Endothelial cell of umbilical vein (primary cell): Measurements from ENCODE around the gene SAMD9L.
"Not testable (repeated sequence)": the region's sequence is repeated elsewhere in the genome, so short reads cannot be mapped to it uniquely, and the experiment has no call there.

ENCODE experiments used
- CTCF ChIP-seq, 2 donors: IDR thresholded peaks; 1 replicate in 1 of 2; 2 replicates in 1 of 2; pipeline ENCODE4 v1.5.1; 2011; ENCODE audit warnings: low read length in 2 of 2, mild to moderate bottlenecking in 2 of 2, moderate library complexity in 2 of 2, control low read depth in 1 of 2, inconsistent platforms in 1 of 2, low read depth in 1 of 2; ENCODE audit not compliant: insufficient read depth in 1 of 2; ENCODE audit errors: extremely low read depth in 1 of 2
- EZH2 ChIP-seq: IDR thresholded peaks from 2 replicates; pipeline ENCODE4 v1.6.1; 2012; ENCODE audit warnings: borderline replicate concordance, low read depth, mild to moderate bottlenecking, moderate library complexity, low read length, inconsistent platforms; ENCODE audit not compliant: severe bottlenecking
- MYC ChIP-seq: IDR thresholded peaks from one replicate; pipeline ENCODE4 v1.6.1; 2011; ENCODE audit warnings: mild to moderate bottlenecking, low read depth, low read length
- POLR2A ChIP-seq: IDR thresholded peaks from 2 replicates; pipeline ENCODE4 v1.6.1; 2012; ENCODE audit warnings: low read depth, mild to moderate bottlenecking, control low read depth, low read length

- not testable (repeated sequence) for TF ChIP-seq CTCF (IDR thresholded peaks at IDR 0.05; ENCODE audit: extremely low read depth in 1 of 2, insufficient read depth in 1 of 2, low read depth in 1 of 2, low read length in 2 of 2); POLR2A; EZH2; MYC
Observed at GRCh38 chr7:93126954-93127353, 21.2 kb downstream of the SAMD9L start.
